Measurements from ENCODE around the gene ARHGEF6. TPM values are rescaled to one million over a fixed set of nuclear protein-coding genes. Genes with fewer than 3 reads are reported as not detected.

Gene ARHGEF6
- polyA plus RNA-seq, 1 experiment, result 3.0 TPM

DNA sequence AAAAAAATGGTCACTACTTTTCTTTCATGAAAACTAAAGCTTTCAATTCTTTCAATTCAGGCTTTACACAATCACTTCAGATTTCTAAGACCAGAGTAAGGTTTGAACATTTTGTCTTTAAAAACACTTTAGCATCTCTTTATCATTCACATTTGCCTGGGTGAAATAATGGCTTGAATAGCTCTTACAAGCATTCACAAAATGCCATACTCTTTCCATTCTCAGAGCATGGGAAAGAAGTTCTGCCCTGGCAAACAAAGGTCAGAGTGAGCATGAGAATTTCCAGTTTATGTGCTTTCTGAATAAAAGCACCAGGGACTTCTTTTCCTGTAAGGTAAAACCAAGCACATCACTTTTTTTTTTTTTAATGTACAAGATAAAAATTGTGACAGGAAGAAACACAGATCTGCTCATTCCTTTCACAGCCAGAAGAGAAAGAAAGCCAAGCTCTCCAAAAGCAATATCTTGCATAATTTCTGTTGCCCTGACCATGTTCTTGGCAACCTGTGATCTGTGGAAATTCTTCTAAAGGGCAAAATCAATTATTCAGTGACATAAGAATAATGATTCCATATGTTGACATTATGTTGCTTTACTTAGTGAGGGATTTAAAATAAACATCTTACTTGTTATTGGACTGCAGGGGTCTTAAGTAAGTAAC, 68.0 kb downstream of the ARHGEF6 start:
- no peak for TF ChIP-seq CTCF (IDR thresholded peaks at IDR 0.05; ENCODE audit: insufficient read depth, low read depth, low read length)
- H3K27me3 ChIP-seq (ENCODE audit: control insufficient read depth, insufficient read depth, low read length), result no peaks in the 10 kb centered on the region
- DNase-seq (ENCODE audit: low read depth), result no peak
- no peak overlapping the region for H3K4me3 ChIP-seq (ENCODE audit: low read depth, low read length)
- ChIA-PET CTCF (interaction anchor here (4.1 kb wide), 1 partner anchor 212 kb away, joined by 18 read pairs; no protein-coding TSS in a partner anchor), POLR2A (no interaction called here)
- H3K36me3 ChIP-seq (ENCODE audit: control insufficient read depth, insufficient read depth, low read length), result no peaks in the 10 kb centered on the region

GRCh38 chrX:136711147-136711546, 69.6 kb downstream of the ARHGEF6 start:
- POLR2A ChIA-PET, result no interaction called here
- no peak overlapping the region for H3K4me3 ChIP-seq (ENCODE audit: low read depth, low read length)
- H3K27me3 ChIP-seq (ENCODE audit: control insufficient read depth, insufficient read depth, low read length), result no peaks in the 10 kb centered on the region
- CTCF ChIA-PET, result interaction anchor here (0.6 to 4.1 kb wide), 8 partner anchors 11 to 231 kb away, joined by 3 to 18 read pairs (median 3); no protein-coding TSS in a partner anchor
- peak; percentile 52 for TF ChIP-seq CTCF (IDR thresholded peaks at IDR 0.05; ENCODE audit: insufficient read depth, low read depth, low read length)
- H3K36me3 ChIP-seq (ENCODE audit: control insufficient read depth, insufficient read depth, low read length), result no peaks in the 10 kb centered on the region
- DNase-seq (ENCODE audit: low read depth), result no peak

DNA sequence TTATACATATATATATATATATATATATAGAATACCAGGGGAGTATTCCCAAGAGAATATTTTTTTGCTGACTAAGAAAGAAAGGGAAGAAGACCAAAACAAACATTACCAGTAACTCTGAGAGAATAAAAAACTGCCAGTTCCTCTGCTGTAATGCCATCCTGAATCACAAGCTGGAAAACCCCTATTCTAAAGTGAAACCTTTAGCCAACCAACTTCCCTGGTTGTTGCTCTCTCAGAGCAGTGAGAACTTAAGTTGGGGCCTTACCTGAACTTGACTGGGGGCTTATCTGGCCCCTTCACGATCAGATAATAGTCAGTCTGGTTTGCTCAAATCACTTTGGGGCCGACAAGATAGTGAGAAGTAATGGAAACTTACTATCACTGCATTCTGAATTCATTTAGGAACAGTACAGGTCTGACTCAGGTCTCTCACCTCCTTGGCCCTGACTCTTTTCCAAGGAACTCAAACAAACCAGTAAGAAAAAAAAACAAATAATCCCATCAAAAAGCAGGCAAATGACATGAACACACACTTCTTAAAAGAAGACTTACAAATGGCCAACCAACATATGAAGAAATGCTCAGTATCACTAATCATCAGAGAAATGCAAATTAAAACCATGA, 70.3 kb downstream of the ARHGEF6 start:
- CTCF ChIA-PET, result interaction anchor here (0.6 to 4.1 kb wide), 7 partner anchors 14 to 232 kb away, joined by 3 to 18 read pairs (median 3); no protein-coding TSS in a partner anchor
- H3K36me3 ChIP-seq (ENCODE audit: control insufficient read depth, insufficient read depth, low read length), result no peaks in the 10 kb centered on the region
- DNase-seq (ENCODE audit: low read depth), result no peak
- POLR2A ChIA-PET, result interaction anchor here (0.6 kb wide), 1 partner anchor 161 kb away, joined by 3 read pairs; no protein-coding TSS in a partner anchor
- H3K4me3 ChIP-seq (ENCODE audit: low read depth, low read length), result no peak overlapping the region
- H3K27me3 ChIP-seq (ENCODE audit: control insufficient read depth, insufficient read depth, low read length), result no peaks in the 10 kb centered on the region
- TF ChIP-seq CTCF (IDR thresholded peaks at IDR 0.05; ENCODE audit: insufficient read depth, low read depth, low read length), result no peak

DNA sequence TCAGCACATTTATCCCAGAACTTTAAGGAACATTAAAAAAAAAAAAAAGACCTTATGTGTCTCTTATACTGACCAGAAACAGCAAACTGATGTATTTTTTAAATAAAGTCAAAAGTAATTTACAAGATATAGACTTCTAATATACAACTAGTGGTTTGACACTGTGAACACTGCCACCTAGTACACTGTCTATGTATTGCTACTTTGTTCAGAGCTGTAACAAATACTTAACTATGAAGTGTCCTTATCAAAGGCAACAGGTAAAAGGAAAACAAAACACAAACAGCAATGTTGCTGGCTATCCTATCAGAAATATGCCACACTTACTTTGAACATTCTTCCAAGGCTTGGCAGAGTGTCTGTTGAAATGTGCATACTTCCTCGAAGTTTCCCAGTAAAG, 72.4 kb downstream of the ARHGEF6 start:
- no peaks in the 10 kb centered on the region for H3K27me3 ChIP-seq (ENCODE audit: control insufficient read depth, insufficient read depth, low read length)
- H3K36me3 ChIP-seq (ENCODE audit: control insufficient read depth, insufficient read depth, low read length), result no peaks in the 10 kb centered on the region
- no peak overlapping the region for H3K4me3 ChIP-seq (ENCODE audit: low read depth, low read length)
- ChIA-PET POLR2A (no interaction called here), CTCF (interaction anchor here (0.5 to 2.8 kb wide), 9 partner anchors 43 to 1736 kb away, joined by 3 to 11 read pairs (median 4); no protein-coding TSS in a partner anchor)
- peak; percentile 44; the same call in 1 of the 2 replicates for TF ChIP-seq CTCF (IDR thresholded peaks at IDR 0.05; ENCODE audit: insufficient read depth, low read depth, low read length)
- no peak for DNase-seq (ENCODE audit: low read depth)

- Histone ChIP-seq H3K4me3 (ENCODE audit: low read depth, low read length) (no peak overlapping the region), H3K27me3 (ENCODE audit: control insufficient read depth, insufficient read depth, low read length) (no peaks in the 10 kb centered on the region), H3K36me3 (ENCODE audit: control insufficient read depth, insufficient read depth, low read length) (no peaks in the 10 kb centered on the region)
- ChIA-PET POLR2A (no interaction called here), CTCF (interaction anchor here (0.6 to 1.3 kb wide), 5 partner anchors 19 to 228 kb away, joined by 3 to 4 read pairs (median 3); no protein-coding TSS in a partner anchor)
- DNase-seq (ENCODE audit: low read depth), result no peak
- TF ChIP-seq CTCF (IDR thresholded peaks at IDR 0.05; ENCODE audit: insufficient read depth, low read depth, low read length), result no peak
Observed at GRCh38 chrX:136697156-136697555, 83.6 kb downstream of the ARHGEF6 start.

Data from BJ (cell line).